BJ (cell line): ENCODE results near the gene POLE4. TPM values are rescaled to one million over a fixed set of nuclear protein-coding genes. Genes with fewer than 3 reads are reported as not detected.

ENCODE experiments used
- CTCF ChIA-PET: fragments of 350-600 bp; formaldehyde crosslinking; extraction: SDS; loops from one replicate; lab custom pipeline; 2021; ENCODE audit warnings: antibody characterized with exemption, inconsistent platforms; lab: Yijun Ruan, JAX
- POLR2A ChIA-PET: fragments of 300-600 bp; sonication (Branson Sonifier 250); formaldehyde crosslinking; extraction: SDS; loops from one replicate; lab custom pipeline; 2021; ENCODE audit warnings: antibody characterized with exemption; lab: Charles Lee
- DNase-seq: peaks from one replicate; pipeline ENCODE4 v3.0.0-alpha.2; 2011; ENCODE audit warnings: low read depth
- H3K27me3 ChIP-seq: 2 replicates; pipeline ENCODE4 v1.6.0; 2011; ENCODE audit warnings: low read length; ENCODE audit not compliant: control insufficient read depth, insufficient read depth
- H3K36me3 ChIP-seq: 2 replicates; pipeline ENCODE4 v1.5.1; 2011; ENCODE audit warnings: low read length; ENCODE audit not compliant: control insufficient read depth, insufficient read depth
- H3K4me3 ChIP-seq: 2 replicates; pipeline ENCODE4 v1.5.1; 2011; ENCODE audit warnings: low read depth, mild to moderate bottlenecking, control low read depth, low read length
- CTCF ChIP-seq: IDR thresholded peaks from 2 replicates; pipeline ENCODE4 v1.5.1; 2011; ENCODE audit warnings: low read depth, mild to moderate bottlenecking, control low read depth, inconsistent platforms, low read length, moderate library complexity; ENCODE audit not compliant: insufficient read depth
- polyA plus RNA-seq: library from polyadenylated mRNA; depleted of rRNA; stranded (reverse); fragments of >200 nt; gene quantifications from 2 replicates; pipeline ENCODE4 v1.2.3, GENCODE V29; 2011

The POLE4 gene
- polyA plus RNA-seq, 1 experiment, result 32.2 TPM

GRCh38 chr2:74931940-74932339, 26.5 kb upstream of the POLE4 start:
- Histone ChIP-seq H3K4me3 (no peak overlapping the region), H3K27me3 (no peaks in the 10 kb centered on the region), H3K36me3 (peaks cover 5% of the 10 kb centered on the region; the same call in 1 of the 2 replicates)
- no peak for DNase-seq
- ChIA-PET POLR2A (no interaction called here), CTCF (interaction anchor here (0.6 kb wide), 1 partner anchor 443 kb away, joined by 4 read pairs; no protein-coding TSS in a partner anchor)
- no peak for TF ChIP-seq CTCF

GRCh38 chr2:74935975-74936391, 22.5 kb upstream of the POLE4 start:
- POLR2A ChIA-PET, result interaction anchor here (0.6 kb wide), 1 partner anchor 159 kb away, joined by 4 read pairs; no protein-coding TSS in a partner anchor

DNA sequence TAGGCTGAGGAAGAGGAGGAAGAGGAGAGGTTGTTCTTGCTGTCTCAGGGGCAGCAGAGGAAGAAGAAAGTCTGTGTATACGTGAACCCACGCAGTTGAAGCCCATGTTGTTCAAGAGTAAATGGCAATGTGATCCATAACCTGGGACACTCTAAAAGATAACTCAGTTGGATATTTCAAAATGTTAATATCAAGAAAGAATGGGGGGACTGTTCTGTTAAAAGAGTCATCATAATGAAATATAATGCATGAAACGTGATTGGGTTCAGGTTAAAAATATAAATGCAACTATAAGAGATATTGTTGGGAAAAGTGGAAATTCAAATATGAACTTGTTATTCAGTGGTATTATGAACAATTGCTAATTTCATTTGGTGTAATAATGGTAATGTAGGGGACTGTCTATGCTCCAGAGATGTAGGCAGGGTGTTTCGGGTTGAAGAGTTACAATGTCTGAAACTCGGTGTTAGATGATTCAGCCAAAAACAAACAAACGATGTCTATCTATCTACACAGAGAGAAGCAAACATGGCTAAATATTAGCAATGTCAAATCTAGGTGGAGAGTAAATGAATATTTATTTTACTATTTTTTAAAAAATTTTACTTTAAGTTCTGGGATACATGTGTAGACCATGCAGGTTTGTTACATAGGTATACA, 21.1 kb upstream of the POLE4 start:
- H3K4me3 ChIP-seq, result no peak overlapping the region
- ChIA-PET CTCF (no interaction called here), POLR2A (no interaction called here)
- H3K36me3 ChIP-seq, result no peaks in the 10 kb centered on the region; the same call in 1 of the 2 replicates
- TF ChIP-seq CTCF, result no peak
- no peaks in the 10 kb centered on the region for H3K27me3 ChIP-seq
- no peak for DNase-seq

More at GRCh38 chr2:74935975-74936391, 22.5 kb upstream of the POLE4 start:
- H3K36me3 ChIP-seq, result peaks cover 1% of the 10 kb centered on the region; the same call in 1 of the 2 replicates
- CTCF ChIA-PET, result interaction anchor here (1.6 to 2.5 kb wide), 2 partner anchors 14 to 17 kb away, joined by 4 to 7 read pairs; no protein-coding TSS in a partner anchor
- no peak for DNase-seq
- H3K4me3 ChIP-seq, result no peak overlapping the region
- no peaks in the 10 kb centered on the region for H3K27me3 ChIP-seq
- TF ChIP-seq CTCF, result no peak

GRCh38 chr2:74938264-74938663, 20.2 kb upstream of the POLE4 start:
- Histone ChIP-seq H3K4me3 (no peak overlapping the region), H3K36me3 (no peaks in the 10 kb centered on the region), H3K27me3 (no peaks in the 10 kb centered on the region)
- ChIA-PET POLR2A (no interaction called here), CTCF (no interaction called here)
- DNase-seq, result no peak
- no peak for TF ChIP-seq CTCF

DNA sequence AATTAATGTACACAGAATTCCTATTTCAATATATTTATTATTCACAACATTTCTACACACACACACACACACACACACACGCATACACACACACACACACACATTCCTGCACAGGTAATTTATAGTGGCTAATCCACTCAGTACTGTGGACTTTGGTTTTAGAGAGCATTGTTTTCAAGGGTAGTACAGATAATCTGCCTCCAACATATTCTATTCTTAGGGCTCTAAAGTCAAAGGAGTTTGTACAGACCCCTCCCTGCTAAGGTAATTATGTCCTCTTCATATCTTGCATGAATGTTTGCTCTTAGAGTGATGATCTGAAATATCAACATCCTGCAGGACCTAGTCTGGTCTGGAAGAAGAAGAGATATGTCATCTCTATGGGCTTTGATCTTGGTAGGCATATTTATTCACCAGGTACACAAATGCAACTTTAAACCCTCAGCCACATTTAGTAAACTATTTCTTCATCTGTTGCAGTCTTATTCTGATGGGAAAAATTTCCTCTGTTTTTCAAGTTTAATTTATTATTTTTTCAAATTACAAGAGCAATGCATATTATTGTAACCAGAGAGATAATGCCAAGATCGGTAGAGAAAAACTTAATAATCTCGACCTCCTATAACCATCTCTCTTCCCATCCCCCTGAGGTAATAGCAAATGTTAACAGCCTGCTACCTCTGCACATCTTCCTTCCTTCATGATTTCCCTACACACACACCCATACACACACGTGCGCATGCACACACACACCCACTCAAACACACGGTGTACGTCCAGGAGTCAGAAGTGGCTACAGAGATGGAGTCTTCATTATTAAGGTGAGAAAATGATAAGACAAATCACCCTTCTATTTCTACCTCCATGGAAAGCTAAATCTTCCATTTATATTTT, 18.3 kb upstream of the POLE4 start:
- peaks cover 1% of the 10 kb centered on the region; the same call in 1 of the 2 replicates for H3K36me3 ChIP-seq
- H3K4me3 ChIP-seq, result no peak overlapping the region
- no peaks in the 10 kb centered on the region for H3K27me3 ChIP-seq
- TF ChIP-seq CTCF, result no peak
- ChIA-PET POLR2A (no interaction called here), CTCF (interaction anchor here (0.5 kb wide), 1 partner anchor 61 kb away, joined by 3 read pairs; no protein-coding TSS in a partner anchor)
- DNase-seq, result no peak
